ENCODE data around the gene KCTD5. TPM values are rescaled to one million over a fixed set of nuclear protein-coding genes. Genes with fewer than 3 reads are reported as not detected.

KCTD5 gene
- total and polyA plus RNA-seq, 7 donors = 9.5 to 80.5 (median 17.1) TPM

- intact Hi-C loops (cut with DNase I) = no loop called here
- Histone ChIP-seq H3K4me1 (peaks cover 0 to 17% (median 10%) of the 10 kb centered on the region in 4 donors), H3K9me3 (no peaks in the 10 kb centered on the region), H3K36me3 (no peaks in the 10 kb centered on the region), H3K4me3 (no peak overlapping the region), H3K27ac (no peak overlapping the region), H3K27me3 (peaks cover 0 to 14% (median 7%) of the 10 kb centered on the region in 3 donors)
- no peak for DNase-seq
- 7% methylated on average over 33 of the region's 33 CpGs for WGBS, 2 donors
- no peak for TF ChIP-seq EP300 (IDR thresholded peaks at IDR 0.05)
- TF ChIP-seq CTCF (IDR thresholded peaks at IDR 0.05) = no peak
- TF ChIP-seq POLR2AphosphoS5 (IDR thresholded peaks at IDR 0.05) = no peak
- no peak for TF ChIP-seq POLR2A (IDR thresholded peaks at IDR 0.05)
Measured at GRCh38 chr16:2715519-2715918, 33.2 kb downstream of the KCTD5 start.

- no peak for DNase-seq
- WGBS, 2 donors = 62 to 71% methylated on average over 17 of the region's 17 CpGs
- no peak overlapping the region for H3K4me3 ChIP-seq
- H3K9me3 ChIP-seq = no peaks in the 10 kb centered on the region
- H3K4me1 ChIP-seq = peaks cover 0 to 20% (median 13%) of the 10 kb centered on the region in 4 donors
- H3K27ac ChIP-seq = no peak overlapping the region
- intact Hi-C loops (cut with DNase I) = no loop called here
- TF ChIP-seq POLR2AphosphoS5 (IDR thresholded peaks at IDR 0.05) (no peak), EP300 (IDR thresholded peaks at IDR 0.05) (no peak), CTCF (IDR thresholded peaks at IDR 0.05) (no peak), POLR2A (IDR thresholded peaks at IDR 0.05) (no peak)
- no peaks in the 10 kb centered on the region for H3K36me3 ChIP-seq
- peaks cover 0 to 14% (median 7%) of the 10 kb centered on the region in 3 donors for H3K27me3 ChIP-seq
Measured at GRCh38 chr16:2715966-2716885, 33.9 kb downstream of the KCTD5 start.

- TF ChIP-seq CTCF (IDR thresholded peaks at IDR 0.05) (no peak), POLR2A (IDR thresholded peaks at IDR 0.05) (no peak)
- Histone ChIP-seq H3K4me3 (no peak overlapping the region), H3K4me1 (peaks cover 0 to 25% (median 18%) of the 10 kb centered on the region in 4 donors), H3K27ac (no peak overlapping the region), H3K9me3 (no peaks in the 10 kb centered on the region), H3K27me3 (peaks cover 0 to 14% (median 7%) of the 10 kb centered on the region in 3 donors), H3K36me3 (no peaks in the 10 kb centered on the region)
- intact Hi-C loops (cut with DNase I) = no loop called here
- 84 to 88% methylated on average over 10 of the region's 10 CpGs for WGBS, 2 donors
- DNase-seq = no peak
Measured at GRCh38 chr16:2716948-2717347, 34.6 kb downstream of the KCTD5 start.

- intact Hi-C loops (cut with DNase I) = no loop called here
- Histone ChIP-seq H3K9me3 (no peaks in the 10 kb centered on the region), H3K4me1 (peaks cover 0 to 25% (median 18%) of the 10 kb centered on the region in 4 donors), H3K27me3 (peaks cover 0 to 14% (median 7%) of the 10 kb centered on the region in 3 donors), H3K36me3 (no peaks in the 10 kb centered on the region), H3K4me3 (no peak overlapping the region), H3K27ac (no peak overlapping the region)
- TF ChIP-seq CTCF (IDR thresholded peaks at IDR 0.05) (no peak), EP300 (IDR thresholded peaks at IDR 0.05) (no peak), POLR2A (IDR thresholded peaks at IDR 0.05) (no peak), POLR2AphosphoS5 (IDR thresholded peaks at IDR 0.05) (no peak)
- WGBS, 2 donors = 68 to 86% methylated on average over 21 of the region's 21 CpGs
- no peak for DNase-seq
Measured at GRCh38 chr16:2717383-2718263, 35.3 kb downstream of the KCTD5 start.

Measured in sigmoid colon (tissue), 7 donors.